ENCODE data around the gene IMMP2L.

Gene IMMP2L

GRCh38 chr7:111210996-111211395 is 351.3 kb downstream of the IMMP2L start:
- DNase-seq (ENCODE audit: low spot score), result no peak

- DNase-seq (ENCODE audit: low spot score), result no peak
Measured at GRCh38 chr7:111210043-111210442, 352.2 kb downstream of the IMMP2L start.

GRCh38 chr7:111205251-111205650 is 357.0 kb downstream of the IMMP2L start:
- DNase-seq (ENCODE audit: low spot score), result no peak

- DNase-seq (ENCODE audit: low spot score), result no peak
Measured at GRCh38 chr7:111202321-111202720, 360.0 kb downstream of the IMMP2L start.

- no peak for DNase-seq (ENCODE audit: low spot score)
Measured at GRCh38 chr7:111199643-111200042, 362.6 kb downstream of the IMMP2L start.

GRCh38 chr7:111198255-111198654 is 364.0 kb downstream of the IMMP2L start:
- DNase-seq (ENCODE audit: low spot score), result no peak

- no peak for DNase-seq (ENCODE audit: low spot score)
Measured at GRCh38 chr7:111196655-111197054, 365.6 kb downstream of the IMMP2L start.

GRCh38 chr7:111192614-111193413 is 369.5 kb downstream of the IMMP2L start:
- DNase-seq (ENCODE audit: low spot score), result no peak

- no peak for DNase-seq (ENCODE audit: low spot score)
Measured at GRCh38 chr7:111190804-111191203, 371.5 kb downstream of the IMMP2L start.

- peak; percentile 29 for DNase-seq (ENCODE audit: low spot score)
Measured at GRCh38 chr7:111184987-111185386, 377.3 kb downstream of the IMMP2L start.

GRCh38 chr7:111183321-111183720 is 379.0 kb downstream of the IMMP2L start:
- DNase-seq (ENCODE audit: low spot score), result no peak

GRCh38 chr7:111180338-111180737 is 382.0 kb downstream of the IMMP2L start:
- no peak for DNase-seq (ENCODE audit: low spot score)

- DNase-seq (ENCODE audit: low spot score), result no peak
Measured at GRCh38 chr7:111175908-111176441, 386.3 kb downstream of the IMMP2L start.

- no peak for DNase-seq (ENCODE audit: low spot score)
Measured at GRCh38 chr7:111174510-111174909, 387.8 kb downstream of the IMMP2L start.

GRCh38 chr7:111173990-111174389 is 388.3 kb downstream of the IMMP2L start:
- DNase-seq (ENCODE audit: low spot score), result no peak

- DNase-seq (ENCODE audit: low spot score), result no peak
Measured at GRCh38 chr7:111173528-111173927, 388.8 kb downstream of the IMMP2L start.

GRCh38 chr7:111172564-111173257 is 389.6 kb downstream of the IMMP2L start:
- DNase-seq (ENCODE audit: low spot score), result no peak

GRCh38 chr7:111168182-111168581 is 394.1 kb downstream of the IMMP2L start:
- DNase-seq (ENCODE audit: low spot score), result no peak

GRCh38 chr7:111164442-111164841 is 397.9 kb downstream of the IMMP2L start:
- DNase-seq (ENCODE audit: low spot score), result no peak

- no peak for DNase-seq (ENCODE audit: low spot score)
Measured at GRCh38 chr7:111162692-111163091, 399.6 kb downstream of the IMMP2L start.

GRCh38 chr7:111160297-111160696 is 402.0 kb downstream of the IMMP2L start:
- DNase-seq (ENCODE audit: low spot score), result no peak

GRCh38 chr7:111159426-111159825 is 402.9 kb downstream of the IMMP2L start:
- no peak for DNase-seq (ENCODE audit: low spot score)

- no peak for DNase-seq (ENCODE audit: low spot score)
Measured at GRCh38 chr7:111150709-111151108, 411.6 kb downstream of the IMMP2L start.

All from D341Med (cell line).